GM18511 (cell line): ENCODE data around the gene GRIN2A.

ENCODE experiments used
- ATAC-seq: cut with Tn5 transposase; IDR thresholded peaks from one replicate; pipeline ENCODE4 v1.9.1; 2021; ENCODE audit warnings: mild to moderate bottlenecking, moderate library complexity; ENCODE audit not compliant: unreplicated experiment

The GRIN2A gene

DNA sequence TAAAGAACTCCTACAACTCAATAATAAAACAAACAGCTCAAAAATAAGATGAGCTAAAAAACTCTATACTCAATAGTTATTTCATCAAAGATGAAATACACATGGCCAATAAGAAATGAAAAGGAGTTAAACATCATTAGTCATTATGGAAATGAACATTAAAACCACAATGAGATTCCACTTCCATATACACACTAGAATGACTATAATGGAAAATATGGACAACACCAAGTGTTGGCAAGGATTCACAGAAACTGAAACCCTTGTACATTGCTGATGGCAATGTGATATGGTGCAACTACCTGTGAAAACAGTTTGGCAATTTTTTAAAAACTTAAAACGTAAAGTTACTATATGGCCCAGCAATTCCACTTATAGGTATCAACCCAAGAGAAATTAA is 91.4 kb downstream of the GRIN2A start:
- ATAC-seq, result no peak

DNA sequence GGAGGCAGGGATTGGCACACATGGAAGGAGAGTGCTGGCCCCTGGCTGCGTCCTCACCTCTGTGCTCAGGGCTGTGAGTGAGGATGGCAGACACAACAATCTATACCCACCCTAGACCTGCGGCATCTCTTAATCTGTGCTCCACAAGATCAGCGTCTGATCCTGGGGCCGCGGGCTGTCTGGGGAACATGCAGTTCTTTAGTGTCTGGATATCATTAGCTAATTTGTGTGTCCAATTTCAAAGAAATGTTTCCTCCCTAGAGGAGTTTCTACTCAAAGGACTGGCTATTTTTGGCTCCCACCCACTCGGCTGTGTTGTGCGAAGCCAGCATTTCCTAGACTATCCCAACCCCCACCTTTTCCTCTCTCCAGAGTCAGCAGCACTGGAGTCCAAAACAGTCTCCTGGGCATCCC is 93.8 kb downstream of the GRIN2A start:
- no peak for ATAC-seq

DNA sequence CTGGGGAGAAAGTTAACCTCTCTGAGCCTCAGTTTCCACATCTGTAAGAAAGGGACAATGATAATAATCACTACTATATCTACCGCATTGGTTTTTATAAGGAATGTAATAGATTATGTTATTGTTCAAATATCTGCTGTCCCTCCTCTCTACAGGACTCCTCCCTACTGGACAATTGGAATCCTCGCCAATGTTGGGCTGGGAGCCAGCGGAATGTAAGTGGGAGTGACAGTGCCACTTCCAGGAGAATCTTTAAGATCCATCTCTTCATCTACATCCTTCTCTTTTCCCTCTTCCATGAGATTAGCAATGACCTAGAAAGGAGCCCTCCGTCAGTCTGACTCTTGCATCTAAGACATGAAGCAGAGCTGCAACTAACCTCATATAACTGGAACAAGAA is 95.1 kb downstream of the GRIN2A start:
- no peak for ATAC-seq

DNA sequence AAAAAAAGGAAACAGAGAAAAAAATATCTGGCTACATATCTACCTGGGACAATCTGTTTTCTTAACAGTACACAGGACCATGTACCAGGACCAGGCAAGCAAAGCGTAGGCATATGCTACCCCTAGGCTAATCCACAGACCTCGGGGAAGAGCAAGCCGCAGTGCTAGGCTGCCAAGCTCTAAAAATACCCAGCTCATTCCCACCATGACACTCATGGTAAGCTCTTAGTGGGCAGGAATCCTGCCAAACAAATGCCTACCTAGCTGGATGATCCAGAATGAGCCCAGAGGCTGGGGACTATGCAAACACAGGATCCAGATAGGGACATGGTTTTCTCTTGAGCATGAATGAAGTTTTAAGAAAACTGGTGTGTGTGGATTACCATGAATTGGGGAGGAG is 95.6 kb downstream of the GRIN2A start:
- no peak for ATAC-seq

DNA sequence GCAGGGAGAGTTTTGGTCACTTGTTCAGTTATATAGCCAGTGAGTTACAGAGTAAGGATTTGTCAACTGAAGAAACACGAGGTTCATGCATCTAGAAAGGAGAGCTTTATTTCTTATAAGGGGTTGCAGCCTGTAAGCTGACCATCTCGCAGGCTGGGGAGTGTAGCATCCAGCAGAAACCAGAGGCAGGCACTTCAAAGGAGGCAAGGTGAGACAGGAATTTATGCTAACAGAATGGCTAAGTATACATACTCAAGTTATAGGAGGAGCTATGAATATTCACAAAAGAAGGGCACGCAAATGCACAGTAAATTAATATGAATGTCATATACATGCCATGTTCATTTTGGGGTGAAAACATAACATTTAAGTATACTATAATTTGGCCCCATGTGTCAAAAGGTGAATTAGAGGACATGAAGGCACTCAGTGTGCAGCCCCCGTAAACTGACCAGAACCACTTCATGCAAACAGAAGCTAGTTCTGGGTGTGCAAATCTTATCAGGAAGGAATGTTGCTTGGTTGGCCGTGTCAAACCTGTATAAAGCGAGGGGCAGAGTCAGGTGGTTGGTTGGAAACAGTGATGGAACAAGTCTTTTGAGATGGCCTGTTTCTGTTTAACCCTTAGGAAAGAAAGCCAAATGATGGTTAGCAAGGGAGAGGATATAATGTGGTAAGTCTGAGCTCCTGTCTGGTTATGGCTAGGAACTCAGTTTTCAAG is 97.0 kb downstream of the GRIN2A start:
- no peak for ATAC-seq

DNA sequence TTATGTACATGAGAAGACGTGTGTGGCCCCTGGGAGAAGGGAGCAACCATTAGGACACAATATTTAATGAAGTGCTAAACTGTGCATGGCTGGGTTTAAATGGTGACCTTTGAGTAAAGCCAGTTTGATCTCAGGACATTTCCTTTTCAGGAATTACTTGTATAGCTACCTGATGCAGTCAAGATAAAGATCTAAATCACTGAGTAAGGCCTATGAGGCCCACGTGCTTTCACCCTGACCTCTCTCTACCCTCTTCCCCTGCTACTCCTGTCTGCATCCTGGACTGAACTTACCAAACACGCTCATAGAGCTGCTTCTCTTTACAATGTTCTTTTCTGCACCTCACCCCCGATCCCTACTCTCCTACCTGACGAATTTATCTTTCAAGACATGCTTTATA is 98.9 kb downstream of the GRIN2A start:
- ATAC-seq, result no peak

DNA sequence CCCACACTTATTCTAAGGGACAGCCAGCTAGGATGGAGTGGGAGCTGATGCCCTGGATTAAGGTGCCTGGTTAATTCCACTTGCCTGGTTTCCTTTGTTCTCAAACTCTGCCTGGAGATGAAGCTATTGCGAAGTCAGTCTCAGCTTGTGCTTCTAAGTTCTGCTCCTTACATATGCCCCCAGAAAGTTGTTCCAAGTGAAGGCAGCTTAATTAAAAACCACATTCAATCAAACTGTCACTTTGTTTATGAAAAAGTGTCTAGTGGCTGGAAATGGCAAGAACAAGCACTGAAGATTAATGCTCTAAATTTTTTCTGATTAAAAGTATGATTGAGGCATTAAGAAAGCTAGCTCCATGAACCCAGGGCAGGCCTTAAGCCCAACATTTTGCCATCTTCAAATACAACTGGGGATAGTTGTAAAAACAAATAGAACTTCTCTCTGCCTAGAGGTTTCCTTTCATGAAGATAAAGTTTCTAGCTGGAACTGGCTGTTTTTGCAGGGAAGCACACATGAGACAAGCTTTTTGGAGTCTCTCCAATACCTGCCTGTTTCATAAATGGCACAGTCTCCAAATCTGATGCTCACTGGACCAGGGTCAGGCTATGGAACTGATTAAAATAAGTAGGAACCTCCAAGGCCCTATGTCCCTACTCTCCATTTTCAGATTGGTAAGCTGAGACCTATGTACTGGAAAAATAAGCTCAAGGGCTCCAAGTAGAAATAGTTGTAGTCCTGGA is 100.9 kb downstream of the GRIN2A start:
- no peak for ATAC-seq

DNA sequence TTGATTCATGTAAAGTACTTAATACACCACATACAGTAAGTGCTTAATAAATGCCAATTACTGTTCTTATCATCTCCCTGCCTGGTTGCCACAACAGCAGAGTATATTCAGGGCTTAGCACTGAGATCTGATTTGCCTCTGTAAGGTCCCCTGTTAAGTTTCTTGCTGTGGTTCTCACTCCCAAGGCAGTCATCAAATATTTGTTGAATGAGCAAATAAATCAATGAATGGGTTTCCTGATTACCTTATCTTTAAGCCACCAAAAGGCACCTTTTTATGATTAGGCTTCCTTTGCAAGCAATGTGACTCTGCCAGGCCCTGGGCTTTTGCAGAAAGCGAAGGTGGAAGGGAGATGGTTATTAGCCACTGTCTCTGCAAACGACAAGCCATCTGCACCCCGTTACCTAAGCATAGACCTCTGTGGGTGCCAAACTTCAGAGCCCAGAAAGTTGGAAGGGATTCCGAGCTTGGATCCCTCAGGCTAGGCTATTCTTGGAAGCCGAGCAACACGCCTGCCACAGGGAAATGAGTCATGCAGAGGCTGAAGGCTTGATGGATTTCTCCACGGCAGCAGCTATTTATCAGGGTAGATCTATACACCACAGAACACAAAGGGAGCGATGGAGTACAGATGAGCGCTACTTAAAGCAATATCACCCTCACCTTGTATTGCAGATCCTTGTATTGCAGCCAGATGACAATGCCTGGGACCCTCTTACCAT is 102.0 kb downstream of the GRIN2A start:
- ATAC-seq, result no peak

DNA sequence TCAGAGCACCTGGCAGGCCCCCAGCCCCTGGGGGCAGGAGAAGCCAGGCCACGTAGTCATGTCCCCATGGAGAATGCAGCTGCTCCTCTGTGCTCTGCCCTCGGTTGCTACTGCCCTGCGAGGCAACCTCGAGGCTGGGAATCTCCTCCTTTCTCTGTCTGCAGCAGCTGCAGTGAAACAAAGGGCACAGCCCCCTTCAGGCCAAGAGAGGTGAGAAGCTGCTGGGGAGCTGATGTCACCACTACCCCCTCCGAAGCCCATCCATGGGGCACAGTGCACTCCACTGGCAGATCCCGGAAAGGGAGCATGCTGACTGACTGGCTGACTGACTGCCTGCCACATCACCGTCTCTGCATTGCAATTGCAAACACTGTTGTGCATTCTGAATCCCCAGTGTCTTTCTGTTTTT is 103.7 kb downstream of the GRIN2A start:
- ATAC-seq, result no peak

DNA sequence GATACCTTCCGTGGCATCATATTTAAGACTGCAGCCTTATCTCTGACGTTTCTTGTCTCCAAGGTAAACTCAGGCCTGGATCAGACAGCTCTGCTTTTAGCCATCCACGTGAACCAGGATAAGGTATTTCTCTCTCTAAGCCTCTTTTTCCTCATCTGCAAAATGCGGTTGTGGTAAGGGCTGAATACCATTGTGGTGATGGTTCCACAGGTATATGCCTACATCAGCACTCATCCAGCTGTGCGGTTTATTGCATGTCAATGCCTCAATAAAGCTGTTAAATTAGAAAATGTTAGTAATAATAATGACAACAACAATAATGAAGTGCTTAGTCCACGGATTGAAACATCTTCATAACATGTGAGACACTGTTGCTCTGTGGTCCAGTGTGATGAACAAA is 104.4 kb downstream of the GRIN2A start:
- no peak for ATAC-seq

DNA sequence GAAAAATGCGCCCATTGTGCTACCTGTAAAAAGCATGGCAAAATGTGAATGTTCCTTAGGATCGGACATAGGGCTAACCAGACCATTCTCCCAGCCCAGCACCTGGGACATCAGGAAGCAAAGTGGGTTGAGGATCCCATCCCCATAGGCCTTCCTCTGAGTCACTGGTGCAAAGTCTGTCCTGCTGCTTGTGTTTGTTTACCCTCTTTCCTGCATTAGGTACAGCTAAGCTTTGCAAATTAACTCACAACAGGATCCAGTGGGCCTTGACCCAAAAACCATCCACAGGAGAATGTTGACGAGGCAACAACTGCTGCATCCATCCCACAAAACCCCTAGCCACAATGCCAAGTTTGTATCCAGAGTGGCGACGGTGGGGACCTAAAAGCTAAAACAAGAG is 106.2 kb downstream of the GRIN2A start:
- ATAC-seq, result no peak

DNA sequence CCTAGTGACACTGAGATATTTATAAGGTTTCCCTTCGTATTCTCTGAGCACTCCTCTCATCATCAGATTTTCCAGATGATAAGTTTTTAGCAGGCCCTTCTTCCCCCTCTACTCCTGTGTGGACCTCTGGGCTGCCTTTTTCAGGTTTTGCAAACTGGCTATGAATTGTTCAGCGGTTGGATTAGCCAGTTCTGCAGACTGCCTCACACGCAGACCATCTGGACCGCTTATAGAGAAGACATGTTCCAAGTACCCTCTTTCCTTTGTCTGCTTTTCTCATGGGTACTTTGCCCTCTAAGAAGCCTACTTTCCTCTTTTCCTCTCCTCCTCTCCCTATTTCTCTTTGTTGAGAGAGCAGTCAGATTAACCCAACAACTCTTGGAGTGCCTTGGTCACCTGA is 111.6 kb downstream of the GRIN2A start:
- no peak for ATAC-seq

DNA sequence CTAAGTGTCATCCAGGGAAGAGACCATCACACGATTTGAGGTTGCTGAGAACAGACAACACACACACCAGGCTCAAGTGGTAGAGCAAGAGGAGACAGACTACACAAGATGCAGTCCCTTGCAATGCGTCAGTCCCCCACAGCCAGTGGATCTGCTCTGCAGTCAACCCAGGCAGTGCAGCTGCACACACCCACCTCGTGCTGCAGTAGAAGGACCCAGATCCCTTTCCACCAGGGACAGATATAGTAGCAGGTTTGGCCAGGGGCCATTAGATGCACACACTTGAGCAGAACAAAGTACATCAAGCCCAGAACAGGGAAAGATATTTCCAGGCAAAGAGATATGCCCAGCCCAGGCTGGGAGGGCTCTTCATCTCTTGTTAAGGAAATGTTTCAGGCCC is 112.9 kb downstream of the GRIN2A start:
- ATAC-seq, result no peak

DNA sequence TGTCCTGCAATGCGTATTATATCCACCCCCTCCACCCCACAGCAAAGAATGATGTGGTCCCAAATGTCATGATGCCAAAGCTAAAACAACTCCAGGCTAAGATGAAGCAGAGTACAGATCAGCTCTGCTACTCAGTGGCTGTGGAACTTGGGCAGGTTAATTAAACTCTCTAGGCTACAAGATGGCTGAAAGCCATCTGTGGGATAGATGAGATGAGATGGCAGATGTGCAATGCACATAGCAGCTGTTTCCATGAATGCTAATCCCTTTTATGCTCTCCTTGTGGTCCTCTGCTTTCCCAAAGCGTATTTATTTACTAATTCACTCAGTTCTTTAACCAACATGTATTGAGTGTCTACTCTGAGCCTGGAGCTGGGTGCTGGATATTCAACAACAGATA is 114.4 kb downstream of the GRIN2A start:
- no peak for ATAC-seq

DNA sequence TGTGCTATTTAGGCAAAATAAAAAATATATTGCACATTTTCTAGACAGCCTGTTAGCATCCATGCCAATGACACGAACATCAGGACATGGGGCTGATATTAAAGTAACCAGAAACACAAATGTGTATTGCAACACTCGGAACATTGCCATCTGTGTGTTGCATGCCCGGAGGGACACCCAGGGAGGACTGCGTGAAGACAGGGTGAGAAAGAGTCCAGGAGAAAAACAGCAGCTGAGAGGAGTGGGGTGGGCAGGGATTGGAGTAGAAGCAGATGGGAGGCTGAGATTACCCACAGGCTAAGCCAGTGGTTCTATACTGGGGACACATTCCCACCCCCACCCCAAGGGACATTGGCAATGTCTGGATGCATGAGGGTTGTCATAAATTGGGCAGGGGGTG is 114.8 kb downstream of the GRIN2A start:
- no peak for ATAC-seq

DNA sequence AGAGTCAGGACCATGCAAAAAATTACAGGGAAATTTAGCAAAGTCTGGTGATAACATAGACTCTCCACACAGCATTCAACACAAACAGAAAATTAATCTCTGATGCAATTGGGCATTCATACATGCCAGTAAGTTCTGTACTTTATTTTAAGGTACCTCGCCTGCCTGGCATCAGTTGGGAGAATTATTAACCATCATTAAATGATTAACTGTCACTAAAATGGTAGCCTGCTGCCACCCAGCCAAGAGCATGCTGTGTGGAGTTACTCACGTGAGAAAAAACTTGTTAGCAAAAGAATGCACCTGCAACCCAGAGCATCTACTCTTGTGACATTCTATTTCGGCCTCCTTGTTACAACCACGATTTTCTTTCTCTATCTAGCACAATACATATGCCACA is 117.2 kb downstream of the GRIN2A start:
- no peak for ATAC-seq

DNA sequence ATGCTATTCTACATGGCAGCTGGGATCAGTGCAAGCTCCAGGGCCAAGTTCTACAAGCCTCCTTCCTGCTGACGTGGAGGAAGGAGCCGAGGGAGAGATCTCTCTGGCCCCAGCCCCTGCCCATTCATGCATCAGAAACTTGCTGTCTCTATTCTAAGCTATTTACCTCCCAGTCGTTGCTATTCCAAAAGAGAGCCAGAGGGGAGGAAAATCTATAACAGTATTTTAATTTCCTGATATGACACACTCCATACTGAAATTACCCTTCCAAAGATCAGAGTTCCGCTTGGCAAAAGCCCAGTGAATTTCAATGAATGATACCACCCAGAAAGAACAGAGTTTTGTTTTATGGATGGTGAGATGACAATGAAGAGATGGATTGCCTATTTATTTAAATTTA is 133.4 kb downstream of the GRIN2A start:
- ATAC-seq, result no peak

DNA sequence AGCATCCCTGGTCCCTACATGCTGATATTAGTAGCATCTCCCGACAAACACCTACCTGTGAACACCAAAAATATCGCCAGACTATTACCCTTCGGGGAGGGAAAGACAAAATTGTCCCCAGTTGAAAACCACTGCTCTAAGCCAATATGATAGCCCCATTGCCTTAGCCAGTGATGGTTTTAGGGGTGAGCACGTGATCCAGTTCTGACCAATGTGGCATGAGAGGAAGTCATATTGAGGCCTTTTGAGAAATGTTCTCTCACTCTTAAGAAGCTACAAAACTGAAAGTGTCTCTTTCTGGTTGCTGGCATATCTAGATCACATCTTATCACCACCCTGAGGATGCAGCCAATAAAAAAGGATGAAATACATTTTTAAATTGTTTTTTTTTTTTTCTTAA is 136.3 kb downstream of the GRIN2A start:
- no peak for ATAC-seq

DNA sequence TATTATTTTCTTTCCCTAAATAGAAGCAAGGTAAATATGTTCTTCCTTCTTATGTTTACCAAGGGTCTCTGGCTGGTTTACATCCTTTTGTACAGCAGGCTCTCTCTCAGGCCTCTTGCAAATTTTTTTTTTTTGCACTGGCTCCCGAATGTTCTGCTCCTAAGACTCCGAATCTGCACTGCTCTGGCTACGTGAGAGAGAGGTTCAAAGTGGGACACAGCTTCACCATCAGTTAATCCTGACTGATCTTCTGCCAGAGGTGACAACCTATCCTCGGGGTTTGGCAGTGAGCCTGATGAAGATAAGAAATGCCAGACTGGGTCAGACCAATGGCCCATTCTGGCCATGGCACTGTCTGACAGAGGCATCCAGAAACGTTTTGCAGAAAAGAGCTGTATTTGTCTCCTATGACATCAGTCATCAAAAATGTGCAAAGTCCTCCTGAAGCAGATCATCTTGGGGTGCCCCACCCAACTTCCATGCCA is 136.9 kb downstream of the GRIN2A start:
- ATAC-seq, result no peak

DNA sequence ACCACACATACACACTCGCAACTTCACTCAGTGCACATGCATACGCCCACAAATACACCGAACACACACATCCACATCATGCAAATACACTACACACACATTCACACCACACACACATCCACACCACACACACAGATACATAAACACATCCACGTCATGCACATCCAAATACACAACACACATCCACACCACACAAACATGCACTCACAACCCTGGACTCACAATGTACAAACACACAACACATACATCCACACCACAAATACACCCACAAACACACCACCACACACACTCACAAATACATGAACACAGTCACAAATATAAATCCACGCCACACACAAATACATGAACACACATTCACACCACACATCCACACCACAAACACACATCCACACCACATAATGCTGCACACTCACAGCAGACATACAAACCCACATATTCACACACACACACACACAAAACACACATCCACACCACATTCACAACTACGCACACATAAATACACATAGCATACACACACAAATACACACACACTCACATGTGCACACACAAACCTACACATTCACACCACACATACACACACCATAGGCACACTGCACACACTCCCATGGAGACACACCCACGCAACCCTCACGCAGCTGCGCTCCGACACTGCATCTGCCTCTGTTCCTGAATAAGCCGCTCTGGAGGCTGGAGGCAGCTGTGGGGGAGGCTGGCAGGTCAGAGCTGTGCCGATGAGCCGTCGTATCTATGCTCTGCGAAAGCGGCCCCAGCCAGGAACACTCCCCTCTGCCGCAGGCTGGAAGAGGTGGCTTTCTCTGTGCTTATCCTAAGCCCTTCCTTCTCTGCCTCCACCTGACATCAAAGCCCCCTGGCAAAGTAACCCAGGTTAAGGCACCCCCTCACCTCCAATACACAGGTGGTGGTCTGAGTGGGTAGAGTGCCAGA is 141.8 kb downstream of the GRIN2A start:
- ATAC-seq, result no peak
